ENCODE results near the gene MAB21L2. TPM values are rescaled to one million over a fixed set of nuclear protein-coding genes. Genes with fewer than 3 reads are reported as not detected.
"Not testable (repeated sequence)": the region's sequence is repeated elsewhere in the genome, so short reads cannot be mapped to it uniquely, and the experiment has no call there.

Gene MAB21L2
- total and polyA plus RNA-seq, 2 of the 8 experiments (the other 6 are each of a cell fraction or from before 2014, with no cell fraction given), result 0.03 TPM; not detected in 1

DNA sequence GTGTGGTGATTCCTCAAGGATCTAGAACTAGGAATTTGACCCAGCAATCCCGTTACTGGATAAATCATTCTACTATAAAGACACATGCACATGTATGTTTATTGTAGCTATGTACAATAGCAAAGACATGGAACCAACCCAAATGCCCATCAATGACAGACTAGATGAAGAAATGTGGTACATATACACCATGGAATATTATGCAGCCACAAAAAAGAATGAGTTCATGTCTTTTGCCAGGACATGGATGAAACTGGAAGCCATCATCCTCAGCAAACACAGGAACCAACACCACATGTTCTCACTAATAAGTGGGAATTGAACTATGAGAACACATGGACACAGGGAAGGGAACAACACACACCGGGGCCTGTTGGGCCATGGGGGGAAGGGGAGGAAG, 17.0 kb upstream of the MAB21L2 start:
- 93% methylated on average over 2 of the region's 2 CpGs; no CpG with 5 or more reads in 1 of the 2 experiments for WGBS, 2 experiments (ENCODE audit: extremely low coverage in 1 of 2, insufficient coverage in 1 of 2, insufficient read length in 1 of 2, insufficient replicate concordance in 2 of 2, low coverage in 1 of 2, low lambda C conversion rate in 2 of 2, missing lambda C conversion rate in 1 of 2)
- H3K23ac ChIP-seq (ENCODE audit: insufficient read length); DNase-seq (ENCODE audit: low read depth in 1 of 2, low spot score in 2 of 2); H3K18ac ChIP-seq (ENCODE audit: extremely low read depth, low read length); H4K91ac ChIP-seq (replicated peaks; ENCODE audit: insufficient read length, low read length); H3K4me1 ChIP-seq (replicated peaks in 1 of 4; ENCODE audit: control insufficient read depth in 3 of 4, insufficient read depth in 4 of 4, low read length in 3 of 4); H4K8ac ChIP-seq (ENCODE audit: extremely low read depth, insufficient read depth, low read length); H3K79me1 ChIP-seq (ENCODE audit: low read depth, low read length); H3K4ac ChIP-seq (replicated peaks; ENCODE audit: insufficient read length, low read depth, low read length); FAIRE-seq; H3K27ac ChIP-seq (ENCODE audit: low read depth, low read length); H4K5ac ChIP-seq (ENCODE audit: insufficient read length, low read depth, low read length); POLR2A ChIA-PET (ENCODE audit: partially characterized antibody); H3K56ac ChIP-seq (replicated peaks; ENCODE audit: insufficient read length, low read depth, low read length); H3K27me3 ChIP-seq (replicated peaks in 1 of 4; ENCODE audit: control insufficient read depth in 3 of 4, extremely low read depth in 1 of 4, insufficient read depth in 3 of 4, low read length in 3 of 4); H2AK5ac ChIP-seq (ENCODE audit: low read depth, low read length); H3K36me3 ChIP-seq (ENCODE audit: control insufficient read depth in 2 of 4, insufficient read depth in 4 of 4, low read length in 3 of 4); H2AFZ ChIP-seq (ENCODE audit: low read length); H3K4me2 ChIP-seq (ENCODE audit: insufficient read depth in 1 of 2, low read depth in 2 of 2, low read length in 2 of 2); CTCF ChIA-PET (ENCODE audit: partially characterized antibody); H2BK15ac ChIP-seq (ENCODE audit: low read length); H4K20me1 ChIP-seq (replicated peaks in 1 of 2; ENCODE audit: control insufficient read depth in 1 of 2, insufficient read depth in 2 of 2, low read length in 2 of 2); H2BK20ac ChIP-seq (ENCODE audit: low read length); H2BK120ac ChIP-seq (replicated peaks; ENCODE audit: low read depth, low read length); H2BK5ac ChIP-seq (ENCODE audit: low read depth, low read length); H3K79me2 ChIP-seq (ENCODE audit: control insufficient read depth in 1 of 2, insufficient read depth in 2 of 2, low read length in 2 of 2); H3K9me3 ChIP-seq (ENCODE audit: insufficient read depth in 2 of 2, low read depth in 1 of 2, low read length in 1 of 2); H3K9ac ChIP-seq (replicated peaks in 1 of 4; ENCODE audit: extremely low read depth in 1 of 4, low read depth in 3 of 4, low read length in 3 of 4); H3K4me3 ChIP-seq (ENCODE audit: extremely low read depth in 1 of 4, insufficient read depth in 2 of 4, low read depth in 3 of 4, low read length in 4 of 4); H2BK12ac ChIP-seq (ENCODE audit: low read depth, low read length); H3K14ac ChIP-seq (ENCODE audit: insufficient read length); H3K23me2 ChIP-seq (ENCODE audit: low read depth, low read length): not testable (repeated sequence)
